ENCODE data around the gene ACSS2. TPM values are rescaled to one million over a fixed set of nuclear protein-coding genes. Genes with fewer than 3 reads are reported as not detected.

The ACSS2 gene
- total RNA-seq, 2 donors from 2014 or later: 15.0 to 15.6 TPM

- H3K4me3 Mint-ChIP-seq: no peak overlapping the region
- no peak overlapping the region for H3K27ac Mint-ChIP-seq
- peaks cover 9% of the 10 kb centered on the region for H3K4me1 Mint-ChIP-seq
- ATAC-seq (no peak), DNase-seq (no peak)
- H3K36me3 Mint-ChIP-seq (ENCODE audit: low read depth): peaks cover 7% of the 10 kb centered on the region
- H3K27me3 Mint-ChIP-seq: no peaks in the 10 kb centered on the region
- no peaks in the 10 kb centered on the region for H3K9me3 ChIP-seq (ENCODE audit: control insufficient read depth, low read length, poor library complexity, severe bottlenecking)
These were observed 27.8 kb downstream of the ACSS2 start for GRCh38 chr20:34904202-34904621.

- Mint-ChIP-seq H3K36me3 (ENCODE audit: low read depth) (peaks cover 3% of the 10 kb centered on the region), H3K27me3 (no peaks in the 10 kb centered on the region), H3K27ac (no peak overlapping the region), H3K4me3 (no peak overlapping the region), H3K4me1 (peaks cover 9% of the 10 kb centered on the region)
- ATAC-seq (no peak), DNase-seq (no peak)
- H3K9me3 ChIP-seq (ENCODE audit: control insufficient read depth, low read length, poor library complexity, severe bottlenecking): no peaks in the 10 kb centered on the region
These were observed 31.4 kb downstream of the ACSS2 start for GRCh38 chr20:34907616-34908469.

- no peaks in the 10 kb centered on the region for H3K9me3 ChIP-seq (ENCODE audit: control insufficient read depth, low read length, poor library complexity, severe bottlenecking)
- DNase-seq (no peak), ATAC-seq (no peak)
- Mint-ChIP-seq H3K4me3 (no peak overlapping the region), H3K27me3 (no peaks in the 10 kb centered on the region), H3K4me1 (peaks cover 30% of the 10 kb centered on the region), H3K27ac (peak overlapping the region; percentile 8), H3K36me3 (ENCODE audit: low read depth) (peaks cover 2% of the 10 kb centered on the region)
These were observed 38.7 kb downstream of the ACSS2 start for GRCh38 chr20:34915131-34915530.

- Mint-ChIP-seq H3K27ac (peak overlapping the region; percentile 8), H3K36me3 (ENCODE audit: low read depth) (peaks cover 2% of the 10 kb centered on the region), H3K4me1 (peaks cover 30% of the 10 kb centered on the region), H3K27me3 (no peaks in the 10 kb centered on the region), H3K4me3 (no peak overlapping the region)
- no peak for DNase-seq
- H3K9me3 ChIP-seq (ENCODE audit: control insufficient read depth, low read length, poor library complexity, severe bottlenecking): no peaks in the 10 kb centered on the region
- ATAC-seq: no peak
These were observed 39.5 kb downstream of the ACSS2 start for GRCh38 chr20:34915749-34916455.

- Mint-ChIP-seq H3K4me1 (peaks cover 30% of the 10 kb centered on the region), H3K27me3 (no peaks in the 10 kb centered on the region), H3K4me3 (no peak overlapping the region), H3K36me3 (ENCODE audit: low read depth) (peaks cover 2% of the 10 kb centered on the region), H3K27ac (no peak overlapping the region)
- no peaks in the 10 kb centered on the region for H3K9me3 ChIP-seq (ENCODE audit: control insufficient read depth, low read length, poor library complexity, severe bottlenecking)
- DNase-seq (no peak), ATAC-seq (no peak)
These were observed 40.5 kb downstream of the ACSS2 start for GRCh38 chr20:34916774-34917354.

GRCh38 chr20:34920055-34920454 lies 43.6 kb downstream of the ACSS2 start:
- DNase-seq: no peak
- no peak overlapping the region for H3K27ac Mint-ChIP-seq
- no peak for ATAC-seq
- H3K4me3 Mint-ChIP-seq: no peak overlapping the region
- H3K4me1 Mint-ChIP-seq: peaks cover 26% of the 10 kb centered on the region
- no peaks in the 10 kb centered on the region for H3K27me3 Mint-ChIP-seq
- H3K9me3 ChIP-seq (ENCODE audit: control insufficient read depth, low read length, poor library complexity, severe bottlenecking): no peaks in the 10 kb centered on the region
- H3K36me3 Mint-ChIP-seq (ENCODE audit: low read depth): no peaks in the 10 kb centered on the region

GRCh38 chr20:34921436-34921835 lies 45.0 kb downstream of the ACSS2 start:
- Mint-ChIP-seq H3K4me3 (no peak overlapping the region), H3K27ac (no peak overlapping the region), H3K27me3 (no peaks in the 10 kb centered on the region), H3K36me3 (ENCODE audit: low read depth) (no peaks in the 10 kb centered on the region), H3K4me1 (peaks cover 25% of the 10 kb centered on the region)
- no peak for ATAC-seq
- no peaks in the 10 kb centered on the region for H3K9me3 ChIP-seq (ENCODE audit: control insufficient read depth, low read length, poor library complexity, severe bottlenecking)
- DNase-seq: no peak

- H3K36me3 Mint-ChIP-seq (ENCODE audit: low read depth): no peaks in the 10 kb centered on the region
- DNase-seq (no peak), ATAC-seq (no peak)
- no peaks in the 10 kb centered on the region for H3K27me3 Mint-ChIP-seq
- peaks cover 18% of the 10 kb centered on the region for H3K4me1 Mint-ChIP-seq
- H3K9me3 ChIP-seq (ENCODE audit: control insufficient read depth, low read length, poor library complexity, severe bottlenecking): no peaks in the 10 kb centered on the region
- no peak overlapping the region for H3K27ac Mint-ChIP-seq
- no peak overlapping the region for H3K4me3 Mint-ChIP-seq
These were observed 46.4 kb downstream of the ACSS2 start for GRCh38 chr20:34922654-34923381.

- Mint-ChIP-seq H3K4me3 (no peak overlapping the region), H3K27me3 (no peaks in the 10 kb centered on the region), H3K4me1 (peaks cover 13% of the 10 kb centered on the region), H3K27ac (no peak overlapping the region), H3K36me3 (ENCODE audit: low read depth) (no peaks in the 10 kb centered on the region)
- no peak for ATAC-seq
- DNase-seq: no peak
- H3K9me3 ChIP-seq (ENCODE audit: control insufficient read depth, low read length, poor library complexity, severe bottlenecking): no peaks in the 10 kb centered on the region
These were observed 47.0 kb downstream of the ACSS2 start for GRCh38 chr20:34923414-34923813.

- ATAC-seq: no peak
- no peak for DNase-seq
- Mint-ChIP-seq H3K36me3 (ENCODE audit: low read depth) (peaks cover 2% of the 10 kb centered on the region), H3K4me3 (no peak overlapping the region), H3K4me1 (peaks cover 11% of the 10 kb centered on the region), H3K27ac (peak overlapping the region; percentile 34), H3K27me3 (no peaks in the 10 kb centered on the region)
- no peaks in the 10 kb centered on the region for H3K9me3 ChIP-seq (ENCODE audit: control insufficient read depth, low read length, poor library complexity, severe bottlenecking)
These were observed 48.9 kb downstream of the ACSS2 start for GRCh38 chr20:34925341-34925740.

GRCh38 chr20:34925981-34926380 lies 49.6 kb downstream of the ACSS2 start:
- no peaks in the 10 kb centered on the region for H3K27me3 Mint-ChIP-seq
- ATAC-seq (no peak), DNase-seq (no peak)
- no peak overlapping the region for H3K4me3 Mint-ChIP-seq
- H3K36me3 Mint-ChIP-seq (ENCODE audit: low read depth): peaks cover 7% of the 10 kb centered on the region
- no peaks in the 10 kb centered on the region for H3K9me3 ChIP-seq (ENCODE audit: control insufficient read depth, low read length, poor library complexity, severe bottlenecking)
- H3K4me1 Mint-ChIP-seq: peaks cover 16% of the 10 kb centered on the region
- peak overlapping the region; percentile 34 for H3K27ac Mint-ChIP-seq

- DNase-seq (no peak), ATAC-seq (no peak)
- Mint-ChIP-seq H3K27me3 (no peaks in the 10 kb centered on the region), H3K4me1 (peaks cover 16% of the 10 kb centered on the region), H3K36me3 (ENCODE audit: low read depth) (peaks cover 7% of the 10 kb centered on the region), H3K4me3 (no peak overlapping the region), H3K27ac (peak overlapping the region; percentile 34)
- H3K9me3 ChIP-seq (ENCODE audit: control insufficient read depth, low read length, poor library complexity, severe bottlenecking): no peaks in the 10 kb centered on the region
These were observed 50.2 kb downstream of the ACSS2 start for GRCh38 chr20:34926581-34926980.

- Mint-ChIP-seq H3K4me1 (peaks cover 19% of the 10 kb centered on the region), H3K27me3 (no peaks in the 10 kb centered on the region), H3K36me3 (ENCODE audit: low read depth) (peaks cover 12% of the 10 kb centered on the region), H3K4me3 (no peak overlapping the region), H3K27ac (no peak overlapping the region)
- ATAC-seq (no peak), DNase-seq (no peak)
- no peaks in the 10 kb centered on the region for H3K9me3 ChIP-seq (ENCODE audit: control insufficient read depth, low read length, poor library complexity, severe bottlenecking)
These were observed 51.3 kb downstream of the ACSS2 start for GRCh38 chr20:34927736-34928135.
